CD4-positive, alpha-beta T cell treated with Interleukin-15 for 4 hours (primary cell): ENCODE data around the gene NPIPB2.

Experiments
- DNase-seq: peaks from one replicate; pipeline ENCODE4 v3.0.0-alpha.2; 2020; ENCODE audit warnings: low spot score

The NPIPB2 gene

DNA sequence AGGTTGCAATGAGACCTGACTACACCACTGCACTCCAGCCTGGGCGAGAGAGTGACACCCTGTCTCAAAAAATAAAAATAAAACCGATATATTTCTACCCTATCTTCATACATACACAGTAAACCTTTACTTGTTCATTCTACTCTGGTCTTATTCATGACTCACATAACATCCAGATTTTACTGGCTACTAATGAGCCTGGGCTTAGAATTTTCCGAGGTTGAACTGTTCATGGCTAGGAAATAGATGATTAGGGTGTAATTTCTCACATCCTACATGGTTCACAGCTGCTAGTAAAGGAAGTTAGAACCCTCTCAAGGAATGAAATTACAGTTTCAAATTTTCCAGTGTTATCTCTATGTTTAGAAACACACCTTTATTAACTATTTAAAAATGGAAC is 40.8 kb downstream of the NPIPB2 start:
- no peak for DNase-seq

DNA sequence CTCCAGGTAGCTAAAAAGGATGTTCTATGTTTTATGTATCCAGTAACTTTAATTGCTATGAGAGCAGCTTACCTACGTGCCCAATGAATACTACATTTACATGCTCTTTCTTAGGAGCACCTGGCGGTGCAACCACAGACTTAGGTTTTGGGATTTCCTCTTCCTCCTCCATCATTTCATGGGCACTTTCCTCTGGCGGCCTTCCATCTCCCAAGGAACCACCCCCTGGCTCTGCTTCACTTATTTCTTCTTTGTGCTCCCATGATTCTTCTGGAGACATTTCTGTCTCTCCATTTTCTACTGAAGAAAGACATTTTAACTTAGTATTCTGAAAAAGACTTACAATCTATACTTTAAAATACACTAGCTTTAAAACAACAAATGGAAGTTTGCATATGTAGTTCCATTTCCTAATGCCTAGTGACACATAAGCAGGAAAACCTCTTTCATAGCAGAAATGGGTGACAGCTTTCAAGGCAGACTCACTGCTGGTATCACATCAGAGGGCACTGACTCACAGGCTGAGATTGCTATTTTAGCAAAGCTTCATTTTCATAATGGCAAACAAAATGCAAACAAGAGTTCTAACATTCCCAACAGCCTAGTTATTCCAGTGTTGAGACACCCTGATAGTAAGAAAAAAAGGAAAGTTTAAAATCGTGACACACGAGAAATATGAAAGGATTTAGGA is 45.2 kb downstream of the NPIPB2 start:
- no peak for DNase-seq

DNA sequence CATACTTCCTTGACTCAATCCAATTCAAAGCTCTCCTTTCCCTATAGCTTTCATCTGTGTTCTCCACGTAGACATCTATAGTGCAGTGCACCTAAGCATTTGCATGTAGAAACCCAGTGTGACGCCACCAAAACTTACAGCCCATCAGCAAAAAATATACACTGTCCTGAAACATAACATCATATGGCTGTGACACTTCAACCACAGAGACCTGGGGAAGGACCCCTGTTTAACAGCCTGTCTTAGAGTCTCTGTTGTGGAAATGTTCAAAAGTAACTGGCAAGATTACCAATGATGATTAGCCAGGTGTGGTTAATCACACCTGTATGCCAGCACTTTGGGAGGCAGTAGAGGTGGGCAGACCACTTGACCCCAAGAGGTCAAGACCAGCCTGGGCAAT is 48.3 kb downstream of the NPIPB2 start:
- no peak for DNase-seq

DNA sequence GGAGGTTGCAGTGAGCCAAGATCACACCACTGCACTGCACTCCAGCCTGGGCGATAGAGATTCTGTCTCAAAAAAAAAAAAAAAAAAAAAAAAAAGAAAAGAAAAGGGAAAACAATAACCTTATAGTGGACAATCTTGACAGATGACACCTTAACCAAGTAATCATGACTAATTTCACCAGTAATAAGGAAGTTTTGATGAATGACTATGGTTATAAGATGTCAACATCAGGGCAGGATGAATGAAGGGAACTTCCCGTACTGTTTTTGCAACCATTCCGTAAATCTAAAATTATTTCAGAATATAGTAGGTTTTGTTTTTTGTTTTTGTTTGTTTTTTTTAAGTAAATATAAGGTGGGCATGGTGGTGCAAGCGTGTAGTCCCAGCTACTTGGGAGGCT is 49.1 kb downstream of the NPIPB2 start:
- no peak for DNase-seq

DNA sequence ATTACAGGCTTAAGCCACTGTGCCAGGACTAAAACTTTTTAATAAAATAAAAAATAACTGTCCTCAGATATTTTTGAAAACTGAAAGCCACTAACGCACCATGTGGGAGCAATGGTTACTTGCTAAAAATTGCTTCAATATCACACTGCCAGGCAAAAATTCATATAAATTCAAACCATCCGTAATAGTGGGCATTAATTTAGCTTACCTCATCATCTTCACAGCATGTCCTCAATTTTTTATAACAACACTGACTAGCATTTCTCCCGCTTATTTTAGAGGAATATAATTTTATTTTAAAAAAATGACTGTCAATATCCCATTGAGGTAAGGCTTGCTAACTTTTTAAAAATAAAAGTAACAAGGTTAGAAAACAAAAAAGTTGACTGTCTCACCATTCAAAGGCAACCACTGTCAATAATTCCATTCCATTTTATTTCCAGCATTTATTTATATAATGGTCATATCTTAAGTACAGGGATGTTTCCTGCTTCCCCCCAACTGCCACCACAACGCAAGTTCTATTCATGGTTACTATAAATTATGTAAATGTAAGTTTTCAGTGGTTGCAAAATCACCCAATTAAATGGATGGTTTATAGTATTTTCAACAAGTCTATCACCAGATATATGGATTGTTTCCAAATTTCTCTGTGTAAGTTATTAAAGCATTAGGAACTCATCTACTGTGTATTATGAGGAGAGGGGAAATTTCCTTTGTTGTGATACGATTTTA is 51.4 kb downstream of the NPIPB2 start:
- no peak for DNase-seq

DNA sequence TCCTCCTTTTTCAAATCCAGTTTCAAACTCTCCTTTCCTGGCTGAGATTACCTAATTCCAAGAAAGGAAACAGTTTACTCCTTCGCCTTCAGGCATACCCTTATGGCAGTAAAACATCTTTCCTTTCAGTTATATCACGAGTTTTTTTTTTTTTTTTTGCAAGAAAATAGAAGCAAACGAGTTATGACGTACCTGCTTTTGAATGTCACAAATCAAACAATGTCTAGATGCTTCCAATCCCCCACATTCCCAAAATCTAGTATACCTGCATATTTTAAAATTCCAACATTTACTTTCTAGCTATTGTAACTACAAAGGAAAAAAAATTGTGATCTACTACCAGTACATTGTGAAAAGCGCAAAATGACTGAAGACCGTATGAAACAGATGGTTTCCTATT is 55.0 kb downstream of the NPIPB2 start:
- no peak for DNase-seq

DNA sequence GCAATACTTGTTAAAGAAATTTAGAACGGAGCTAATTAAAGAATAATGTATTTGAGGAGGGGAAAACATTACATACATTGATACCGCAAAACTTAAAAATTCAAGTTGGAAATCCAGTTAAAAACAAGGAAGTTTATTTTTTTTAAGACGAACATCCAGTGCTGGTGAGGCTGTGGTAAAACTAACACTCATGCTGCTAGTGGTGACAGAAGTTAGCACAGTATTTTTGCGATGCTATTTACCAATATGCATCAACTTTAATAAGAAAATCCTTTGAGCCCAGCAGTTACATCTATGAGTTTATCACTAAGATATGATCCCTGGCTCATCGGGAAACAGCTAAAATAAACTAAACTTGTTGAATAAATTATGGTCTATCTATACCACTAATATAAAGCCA is 57.8 kb downstream of the NPIPB2 start:
- no peak for DNase-seq

DNA sequence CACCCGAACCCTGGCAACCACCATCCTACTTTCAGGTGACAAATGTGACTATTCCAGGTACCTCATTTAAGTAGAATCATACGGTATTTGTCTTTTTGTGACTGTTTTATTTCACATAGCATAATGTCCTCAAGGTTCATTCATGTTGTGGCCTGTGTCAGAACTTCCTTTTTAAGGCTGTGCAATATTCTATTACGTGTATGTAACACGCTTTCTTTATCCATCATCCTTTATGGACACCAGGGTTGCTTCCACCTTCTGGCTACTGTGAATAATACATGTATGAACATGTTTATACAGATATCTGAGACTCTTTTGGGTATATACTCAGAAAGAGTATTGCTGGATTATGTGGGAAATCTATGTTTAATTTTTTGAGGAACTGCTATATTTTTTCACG is 61.8 kb downstream of the NPIPB2 start:
- DNase-seq = no peak

DNA sequence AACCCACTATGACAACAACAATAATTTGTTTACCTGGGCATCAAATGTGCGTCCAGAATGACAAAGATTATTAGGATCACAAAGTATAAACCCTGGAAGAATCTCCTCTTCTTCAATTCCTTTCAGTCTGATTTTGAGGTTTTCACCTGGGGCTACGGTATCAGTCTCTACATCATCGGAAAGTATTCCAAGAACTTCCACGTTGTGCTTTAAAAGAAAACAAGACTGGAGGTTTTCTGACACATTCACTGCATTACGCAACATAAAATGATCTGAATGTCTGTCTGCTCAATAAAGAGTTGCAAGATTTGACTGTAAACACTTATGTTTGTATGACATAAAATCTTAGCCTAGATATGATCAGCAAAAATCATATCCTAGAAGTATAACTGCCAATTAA is 64.5 kb downstream of the NPIPB2 start:
- no peak for DNase-seq
